ENCODE measurements around the gene DNAJC5G. TPM values are rescaled to one million over a fixed set of nuclear protein-coding genes. Genes with fewer than 3 reads are reported as not detected.
A peak's percentile ranks its signal among the peaks of the same experiment; 100 is the strongest.

Gene DNAJC5G
- total and polyA plus RNA-seq, 2 of the 13 experiments (the other 11 are each of a cell fraction or from before 2014, with no cell fraction given), result 0.05 TPM; not detected in 1

DNA sequence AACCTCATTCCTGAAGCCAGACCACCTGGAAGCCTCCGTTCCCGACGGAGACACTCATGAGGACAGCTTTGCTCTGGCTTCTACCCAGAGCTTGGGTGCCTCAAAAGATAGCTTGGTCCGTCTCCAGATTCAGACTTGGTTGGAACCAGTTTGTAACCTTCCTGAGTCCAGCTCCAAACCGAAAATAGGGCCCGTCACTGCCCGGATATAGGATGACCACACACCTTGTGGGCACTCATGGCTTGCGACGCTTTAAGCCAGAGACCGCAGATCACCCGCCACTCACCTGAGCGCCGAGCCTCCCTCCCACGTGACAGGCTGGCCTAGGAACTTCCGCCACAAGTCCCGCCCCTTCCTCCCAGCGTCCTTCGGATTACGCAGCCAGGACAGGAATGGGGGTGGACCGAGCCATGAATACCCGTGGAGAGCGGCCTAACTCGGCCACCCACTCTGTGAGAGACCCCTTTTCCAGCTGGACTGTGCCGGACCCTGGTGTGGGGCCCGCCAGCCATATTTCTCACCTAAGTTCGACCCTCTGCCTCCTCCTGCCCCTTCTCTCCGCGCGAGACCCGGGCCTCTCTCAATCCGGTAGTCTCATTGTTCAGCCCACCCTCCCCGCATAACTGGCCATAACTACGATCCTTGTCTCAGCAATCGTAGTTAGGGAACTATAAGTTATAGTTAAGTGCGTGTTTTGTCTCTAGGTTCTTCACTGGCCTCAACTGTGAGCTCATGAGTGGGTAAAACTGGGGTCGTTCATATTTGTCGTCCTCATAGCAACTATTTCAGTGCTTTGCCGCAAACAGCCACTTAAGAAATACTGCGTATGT lies 47.7 kb downstream of the DNAJC5G start, which contains the start of gene MPV17 (continued):
- TF ChIP-seq, protein P1, sequence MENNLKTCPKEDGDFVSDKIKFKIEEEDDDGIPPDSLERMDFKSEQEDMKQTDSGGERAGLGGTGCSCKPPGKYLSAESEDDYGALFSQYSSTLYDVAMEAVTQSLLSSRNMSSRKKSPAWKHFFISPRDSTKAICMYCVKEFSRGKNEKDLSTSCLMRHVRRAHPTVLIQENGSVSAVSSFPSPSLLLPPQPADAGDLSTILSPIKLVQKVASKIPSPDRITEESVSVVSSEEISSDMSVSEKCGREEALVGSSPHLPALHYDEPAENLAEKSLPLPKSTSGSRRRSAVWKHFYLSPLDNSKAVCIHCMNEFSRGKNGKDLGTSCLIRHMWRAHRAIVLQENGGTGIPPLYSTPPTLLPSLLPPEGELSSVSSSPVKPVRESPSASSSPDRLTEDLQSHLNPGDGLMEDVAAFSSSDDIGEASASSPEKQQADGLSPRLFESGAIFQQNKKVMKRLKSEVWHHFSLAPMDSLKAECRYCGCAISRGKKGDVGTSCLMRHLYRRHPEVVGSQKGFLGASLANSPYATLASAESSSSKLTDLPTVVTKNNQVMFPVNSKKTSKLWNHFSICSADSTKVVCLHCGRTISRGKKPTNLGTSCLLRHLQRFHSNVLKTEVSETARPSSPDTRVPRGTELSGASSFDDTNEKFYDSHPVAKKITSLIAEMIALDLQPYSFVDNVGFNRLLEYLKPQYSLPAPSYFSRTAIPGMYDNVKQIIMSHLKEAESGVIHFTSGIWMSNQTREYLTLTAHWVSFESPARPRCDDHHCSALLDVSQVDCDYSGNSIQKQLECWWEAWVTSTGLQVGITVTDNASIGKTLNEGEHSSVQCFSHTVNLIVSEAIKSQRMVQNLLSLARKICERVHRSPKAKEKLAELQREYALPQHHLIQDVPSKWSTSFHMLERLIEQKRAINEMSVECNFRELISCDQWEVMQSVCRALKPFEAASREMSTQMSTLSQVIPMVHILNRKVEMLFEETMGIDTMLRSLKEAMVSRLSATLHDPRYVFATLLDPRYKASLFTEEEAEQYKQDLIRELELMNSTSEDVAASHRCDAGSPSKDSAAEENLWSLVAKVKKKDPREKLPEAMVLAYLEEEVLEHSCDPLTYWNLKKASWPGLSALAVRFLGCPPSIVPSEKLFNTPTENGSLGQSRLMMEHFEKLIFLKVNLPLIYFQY (CRISPR knock-in tag; IDR thresholded peaks at IDR 0.05; ENCODE audit: borderline replicate concordance), result peak; percentile 23; the same call in 1 of the 2 replicates
- TF ChIP-seq PRPF4 (IDR thresholded peaks at IDR 0.05; ENCODE audit: low read depth, low read length, poor library complexity, severe bottlenecking) (no peak), ZNF724P (CRISPR knock-in tag; IDR thresholded peaks at IDR 0.05; ENCODE audit: borderline replicate concordance) (no peak), ZNF234 (CRISPR knock-in tag; conservative IDR thresholded peaks at IDR 0.05) (0 out of 2 replicates have a peak, but pooled peaks have one; percentile 33), CTCF (CRISPR knock-in tag; IDR thresholded peaks at IDR 0.05) (no peak), SNAI1 (CRISPR knock-in tag; IDR thresholded peaks at IDR 0.05; ENCODE audit: borderline replicate concordance) (no peak; the same call in 1 of the 2 replicates), MAF1 (CRISPR knock-in tag; IDR thresholded peaks at IDR 0.05; ENCODE audit: borderline replicate concordance) (no peak; the same call in 1 of the 2 replicates), THAP11 (CRISPR knock-in tag; IDR thresholded peaks at IDR 0.05) (peak; percentile 94), NFE2 (CRISPR knock-in tag; IDR thresholded peaks at IDR 0.05) (peak; percentile 10; the same call in 1 of the 2 replicates), ZSCAN29 (CRISPR knock-in tag; conservative IDR thresholded peaks at IDR 0.05) (0 out of 2 replicates have a peak, but pooled peaks have one; percentile 21), SSRP1 (CRISPR knock-in tag; IDR thresholded peaks at IDR 0.05) (peak; percentile 79; the same call in 1 of the 2 replicates), ZNF235 (CRISPR knock-in tag; IDR thresholded peaks at IDR 0.05; ENCODE audit: borderline replicate concordance) (no peak), PAXIP1 (CRISPR knock-in tag; conservative IDR thresholded peaks at IDR 0.05) (peak; percentile 65), ZNF451 (CRISPR knock-in tag; IDR thresholded peaks at IDR 0.05) (peak; percentile 95), JUN (CRISPR knock-in tag; IDR thresholded peaks at IDR 0.05) (no peak), ZFYVE20 (CRISPR knock-in tag; IDR thresholded peaks at IDR 0.05; ENCODE audit: borderline replicate concordance, low read depth) (no peak), KLF11 (CRISPR knock-in tag; IDR thresholded peaks at IDR 0.05) (peak; percentile 91; the same call in 1 of the 2 replicates), ELF1 (CRISPR knock-in tag; IDR thresholded peaks at IDR 0.05) (peak; percentile 83), JUNB (CRISPR knock-in tag; IDR thresholded peaks at IDR 0.05; ENCODE audit: borderline replicate concordance) (no peak), ZFP36L2 (CRISPR knock-in tag; IDR thresholded peaks at IDR 0.05) (no peak), HCFC1 (IDR thresholded peaks at IDR 0.05; ENCODE audit: low read depth, low read length) (peak; percentile 54)
